B cell (primary cell): ENCODE data around the gene GRIP2. TPM values are rescaled to one million over a fixed set of nuclear protein-coding genes. Genes with fewer than 3 reads are reported as not detected.

ENCODE experiments used
- ATAC-seq: fragments of 200-7000 bp; cut with Tn5 transposase; one replicate; pipeline ENCODE4 v1.10.0; 2021; ENCODE audit warnings: low read depth, mild to moderate bottlenecking, moderate number of reproducible peaks, moderate library complexity
- CTCF ChIA-PET: fragments of 350-600 bp; sonication (Branson Sonifier 250); formaldehyde crosslinking; loops from one replicate; lab custom pipeline; 2021; ENCODE audit warnings: antibody characterized with exemption, inconsistent platforms; lab: Charles Lee
- POLR2A ChIA-PET: fragments of 350-600 bp; sonication (Branson Sonifier 250); formaldehyde crosslinking; loops from one replicate; lab custom pipeline; 2021; ENCODE audit warnings: antibody characterized with exemption; lab: Charles Lee
- DNase-seq: peaks from one replicate; pipeline ENCODE4 v3.0.0; 2013
- H2AFZ ChIP-seq: 2 replicates; pipeline ENCODE4 v1.6.1; 2012; ENCODE audit warnings: mild to moderate bottlenecking, low read depth, low read length; ENCODE audit not compliant: insufficient read depth, poor library complexity, severe bottlenecking
- H3K27ac ChIP-seq, 2 donors: 1 replicate in 1 of 2; 2 replicates in 1 of 2; pipeline ENCODE4 v1.5.1; 2012 to 2013; ENCODE audit warnings: low read length in 2 of 2, mild to moderate bottlenecking in 2 of 2, moderate library complexity in 1 of 2
- H3K27me3 ChIP-seq, 4 experiments: fragments of 200-600 bp in 1 of 4; sonication (generic) in 1 of 4; replicated peaks in 1 of 4; 1 replicate in 2 of 4; 2 replicates in 2 of 4; pipeline versions ENCODE4 v1.6.1 to v1.7.0; 2013 to 2016; ENCODE audit warnings: low read length in 3 of 4, mild to moderate bottlenecking in 2 of 4, mixed read lengths in 1 of 4, moderate library complexity in 1 of 4; ENCODE audit not compliant: insufficient read depth in 4 of 4, control insufficient read depth in 3 of 4; ENCODE audit errors: control extremely low read depth in 1 of 4
- H3K36me3 ChIP-seq, 2 experiments: replicated peaks in 1 of 2; 1 replicate in 1 of 2; 2 replicates in 1 of 2; pipeline versions ENCODE4 v1.6.1 to v1.7.1; 2013; ENCODE audit warnings: low read length in 1 of 2; ENCODE audit not compliant: insufficient read depth in 2 of 2, control insufficient read depth in 1 of 2; ENCODE audit errors: control extremely low read depth in 1 of 2, extremely low read depth in 1 of 2
- H3K4me1 ChIP-seq, 2 donors: fragments of 200-600 bp in 1 of 2; sonication (generic) in 1 of 2; 1 replicate in 1 of 2; 2 replicates in 1 of 2; pipeline versions ENCODE4 v1.5.1 to v1.6.1; 2013 to 2017; ENCODE audit warnings: low read length in 2 of 2; ENCODE audit not compliant: control insufficient read depth in 2 of 2, insufficient read depth in 2 of 2
- H3K4me2 ChIP-seq: replicated peaks from 2 replicates; pipeline ENCODE3; 2012; ENCODE audit warnings: mild to moderate bottlenecking, low read depth, low read length; ENCODE audit not compliant: poor library complexity, severe bottlenecking
- H3K4me3 ChIP-seq, 5 experiments: fragments of 200-600 bp in 1 of 5; sonication (generic) in 1 of 5; 1 replicate in 3 of 5; 2 replicates in 2 of 5; pipeline versions ENCODE4 v1.5.1 to v1.7.0; 2011 to 2016; ENCODE audit warnings: low read length in 4 of 5, mild to moderate bottlenecking in 4 of 5, low read depth in 2 of 5, control low read depth in 1 of 5, moderate library complexity in 1 of 5; ENCODE audit not compliant: insufficient read depth in 1 of 5; ENCODE audit errors: control extremely low read depth in 1 of 5, extremely low read depth in 1 of 5
- H3K79me2 ChIP-seq: fragments of 200-600 bp; sonication (generic); one replicate; pipeline ENCODE4 v1.6.0; 2016; ENCODE audit warnings: low read length; ENCODE audit not compliant: control insufficient read depth, insufficient read depth
- H3K9ac ChIP-seq: fragments of 200-600 bp; sonication (generic); 2 replicates; pipeline ENCODE4 v1.6.1; 2017; ENCODE audit warnings: mild to moderate bottlenecking, low read length, moderate library complexity
- H3K9me3 ChIP-seq, 3 donors: one replicate each; pipeline versions ENCODE4 v1.6.1 to v1.7.1; 2013; ENCODE audit warnings: low read length in 2 of 3; ENCODE audit not compliant: control insufficient read depth in 2 of 3, insufficient read depth in 1 of 3; ENCODE audit errors: control extremely low read depth in 1 of 3
- H4K20me1 ChIP-seq: 2 replicates; pipeline ENCODE4 v1.6.0; 2012; ENCODE audit warnings: mild to moderate bottlenecking, low read length; ENCODE audit not compliant: insufficient read depth, control insufficient read depth, poor library complexity, severe bottlenecking
- H3K27ac Mint-ChIP-seq: one replicate; pipeline ENCODE4 v1.8.0; 2021; ENCODE audit warnings: mixed read lengths
- H3K27me3 Mint-ChIP-seq: one replicate; pipeline ENCODE4 v1.8.0; 2021; ENCODE audit warnings: mixed read lengths
- H3K4me1 Mint-ChIP-seq: one replicate; pipeline ENCODE4 v1.8.0; 2021; ENCODE audit warnings: mixed read lengths
- H3K4me3 Mint-ChIP-seq: one replicate; pipeline ENCODE4 v1.8.0; 2021; ENCODE audit warnings: mixed read lengths
- H3K9me3 Mint-ChIP-seq: one replicate; pipeline ENCODE4 v1.8.0; 2022; ENCODE audit warnings: mixed read lengths; ENCODE audit not compliant: insufficient read depth
- CTCF ChIP-seq: fragments of 200-600 bp; IDR thresholded peaks from one replicate; pipeline ENCODE4 v1.8.0; 2022; ENCODE audit warnings: antibody characterized with exemption, mild to moderate bottlenecking
- EZH2 ChIP-seq: IDR thresholded peaks from 2 replicates; pipeline ENCODE4 v1.6.1; 2012; ENCODE audit warnings: borderline replicate concordance, low read depth, mild to moderate bottlenecking, moderate library complexity, low read length; ENCODE audit not compliant: insufficient read depth, poor library complexity, severe bottlenecking
- WGBS: methylation state at CpG from one replicate; pipeline ENCODE4 v1.1.5; 2013; ENCODE audit warnings: missing lambda C conversion rate; ENCODE audit not compliant: insufficient coverage; 5-methylcytosine and 5-hydroxymethylcytosine counted together
- intact Hi-C: fragments of 100-400 bp; cut with micrococcal nuclease; formaldehyde crosslinking; loops from one replicate; pipeline ENCODE4 v1.10.0; 2022
- polyA plus RNA-seq: library from polyadenylated mRNA; depleted of rRNA; stranded (reverse); fragments of >200 nt; gene quantifications from 2 replicates; pipeline ENCODE4 v1.2.3, GENCODE V29; 2012
- total RNA-seq, 2 donors: library from RNA; stranded (reverse); fragments of 120-200 nt in 1 of 2; gene quantifications; 1 replicate in 1 of 2; 2 replicates in 1 of 2; pipeline versions ENCODE4 v1.2.3 to v1.2.4, GENCODE V29; 2013 to 2022

GRIP2 gene
- total and polyA plus RNA-seq, 2 donors (not counting 1 experiment from before 2014, with no cell fraction given): not detected

- Histone ChIP-seq H3K9ac (no peak overlapping the region), H3K4me1 (no peaks in the 10 kb centered on the region), H3K79me2 (no peaks in the 10 kb centered on the region), H3K27me3 (no peaks in the 10 kb centered on the region), H3K4me2 (no peak overlapping the region), H2AFZ (no peak overlapping the region), H3K4me3 (no peak overlapping the region), H3K9me3 (no peaks in the 10 kb centered on the region), H3K27ac (no peak overlapping the region), H3K36me3 (peaks cover 0 to 28% of the 10 kb centered on the region in 2 experiments), H4K20me1 (no peaks in the 10 kb centered on the region)
- no peak for ATAC-seq
- H3K4me1 Mint-ChIP-seq: no peaks in the 10 kb centered on the region
- ChIA-PET CTCF (no interaction called here), POLR2A (no interaction called here)
- no peaks in the 10 kb centered on the region for H3K9me3 Mint-ChIP-seq
- H3K27ac Mint-ChIP-seq: no peak overlapping the region
- intact Hi-C loops: no loop called here
- 80% methylated on average over 2 of the region's 7 CpGs for WGBS
- no peak for DNase-seq
- TF ChIP-seq EZH2 (no peak), CTCF (no peak)
- H3K4me3 Mint-ChIP-seq: no peak overlapping the region
- H3K27me3 Mint-ChIP-seq: no peaks in the 10 kb centered on the region
These were observed 50.5 kb downstream of the GRIP2 start for GRCh38 chr3:14489641-14490040.

DNA sequence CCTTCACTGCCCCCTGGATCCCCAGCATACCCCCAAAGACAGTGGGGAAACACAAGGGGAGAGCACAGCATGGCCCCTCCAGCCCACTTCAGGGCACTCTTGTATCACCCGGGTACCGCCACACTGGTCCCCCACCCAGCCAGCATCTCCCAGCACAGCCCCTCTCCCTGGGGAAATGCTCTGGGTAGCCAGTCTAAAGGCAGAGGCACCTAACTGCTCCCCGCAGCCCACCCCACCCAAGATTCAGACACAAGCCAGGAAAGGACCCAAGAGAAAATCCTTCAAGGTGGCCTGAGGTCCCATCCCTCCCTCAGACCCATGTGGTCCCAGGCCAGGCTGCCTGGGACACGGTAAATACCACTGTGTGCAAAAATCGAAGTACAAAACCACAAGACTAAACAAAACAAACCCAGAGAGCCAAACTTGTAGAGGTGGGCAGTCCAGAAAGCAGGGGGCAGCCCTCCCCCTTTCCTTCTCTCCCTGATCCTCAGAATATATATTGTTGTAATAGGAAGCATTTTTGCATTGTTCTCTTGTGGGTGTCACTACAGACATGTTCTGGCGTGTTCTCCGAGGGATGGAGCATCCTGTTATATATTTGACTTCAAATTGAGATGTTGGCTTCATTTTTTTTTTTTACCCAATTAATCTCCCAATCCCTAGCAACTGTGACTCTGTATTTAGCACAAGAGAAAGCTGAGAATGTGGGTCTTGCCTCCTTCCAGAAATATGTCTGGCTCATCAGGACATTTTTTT, 51.7 kb downstream of the GRIP2 start:
- Histone ChIP-seq H2AFZ (no peak overlapping the region), H3K4me2 (no peak overlapping the region), H3K79me2 (no peaks in the 10 kb centered on the region), H4K20me1 (no peaks in the 10 kb centered on the region), H3K9ac (no peak overlapping the region), H3K27me3 (no peaks in the 10 kb centered on the region), H3K27ac (no peak overlapping the region), H3K4me1 (no peaks in the 10 kb centered on the region), H3K4me3 (no peak overlapping the region), H3K36me3 (peaks cover 0 to 38% of the 10 kb centered on the region in 2 experiments), H3K9me3 (no peaks in the 10 kb centered on the region)
- Mint-ChIP-seq H3K4me1 (no peaks in the 10 kb centered on the region), H3K9me3 (no peaks in the 10 kb centered on the region), H3K27me3 (no peaks in the 10 kb centered on the region), H3K4me3 (no peak overlapping the region), H3K27ac (no peak overlapping the region)
- intact Hi-C loops: no loop called here
- ATAC-seq: no peak
- TF ChIP-seq CTCF (no peak), EZH2 (no peak)
- ChIA-PET POLR2A (no interaction called here), CTCF (interaction anchor here (0.9 kb wide), 1 partner anchor 21 kb away, joined by 3 read pairs; no protein-coding TSS in a partner anchor)
- no peak for DNase-seq
- 86% methylated on average over 5 of the region's 7 CpGs for WGBS
